H1 (cell line): ENCODE results near the gene SHISAL1. TPM values are rescaled to one million over a fixed set of nuclear protein-coding genes. Genes with fewer than 3 reads are reported as not detected.

ENCODE experiments used
- CTCF ChIA-PET: fragments of 300-600 bp; sonication (Branson Sonifier 250); formaldehyde crosslinking; loops from one replicate; lab custom pipeline; 2021; ENCODE audit not compliant: partially characterized antibody; lab: Charles Lee
- POLR2A ChIA-PET: fragments of 300-600 bp; sonication (Branson Sonifier 250); formaldehyde crosslinking; loops from one replicate; lab custom pipeline; 2021; ENCODE audit warnings: inconsistent platforms; ENCODE audit not compliant: partially characterized antibody; lab: Charles Lee
- DNase-seq, 2 experiments: peaks; one replicate each; pipeline versions ENCODE4 v3.0.0 to v3.0.0-alpha.2; 2010 to 2022; ENCODE audit warnings: low spot score in 2 of 2, low read depth in 1 of 2, mixed read lengths in 1 of 2
- FAIRE-seq: peaks from 2 replicates; lab custom pipeline; 2011; peaks lifted over from hg19 to GRCh38; lab: Jason Lieb, UNC
- H2AFZ ChIP-seq: 2 replicates; pipeline ENCODE4 v1.8.1; 2012; ENCODE audit warnings: low read length, inconsistent platforms
- H2AK5ac ChIP-seq: 2 replicates; pipeline ENCODE4 v1.6.1; 2013; ENCODE audit warnings: low read depth, low read length
- H2BK120ac ChIP-seq: replicated peaks from 2 replicates; pipeline ENCODE3; 2013; ENCODE audit warnings: low read depth, low read length, inconsistent platforms
- H2BK12ac ChIP-seq: 2 replicates; pipeline ENCODE4 v1.6.1; 2013; ENCODE audit warnings: low read depth, low read length
- H2BK15ac ChIP-seq: 2 replicates; pipeline ENCODE4 v1.6.1; 2013; ENCODE audit warnings: low read length
- H2BK20ac ChIP-seq: 2 replicates; pipeline ENCODE4 v1.6.1; 2013; ENCODE audit warnings: low read length
- H2BK5ac ChIP-seq: 2 replicates; pipeline ENCODE4 v1.6.1; 2013; ENCODE audit warnings: low read depth, low read length
- H3K14ac ChIP-seq: 2 replicates; pipeline ENCODE4 v1.6.1; 2013; ENCODE audit warnings: inconsistent platforms; ENCODE audit not compliant: insufficient read length
- H3K18ac ChIP-seq: 2 replicates; pipeline ENCODE4 v1.6.1; 2013; ENCODE audit warnings: low read length; ENCODE audit errors: extremely low read depth
- H3K23ac ChIP-seq: 2 replicates; pipeline ENCODE4 v1.6.1; 2013; ENCODE audit warnings: inconsistent platforms; ENCODE audit not compliant: insufficient read length
- H3K23me2 ChIP-seq: 2 replicates; pipeline ENCODE4 v1.6.1; 2013; ENCODE audit warnings: low read depth, low read length
- H3K27ac ChIP-seq: 2 replicates; pipeline ENCODE4 v1.6.1; 2011; ENCODE audit warnings: low read depth, low read length, inconsistent platforms
- H3K27me3 ChIP-seq, 4 experiments: replicated peaks in 1 of 4; 1 replicate in 1 of 4; 2 replicates in 3 of 4; pipeline versions ENCODE4 v1.6.1 to v1.8.1; 2011 to 2013; ENCODE audit warnings: low read length in 3 of 4, mild to moderate bottlenecking in 3 of 4, inconsistent platforms in 2 of 4, mixed read lengths in 2 of 4, moderate library complexity in 1 of 4; ENCODE audit not compliant: control insufficient read depth in 3 of 4, insufficient read depth in 3 of 4; ENCODE audit errors: extremely low read depth in 1 of 4
- H3K36me3 ChIP-seq, 4 experiments: 2 replicates each; pipeline versions ENCODE4 v1.6.1 to v1.8.1; 2011 to 2013; ENCODE audit warnings: mild to moderate bottlenecking in 4 of 4, low read length in 3 of 4, moderate library complexity in 2 of 4, control low read depth in 1 of 4, inconsistent platforms in 1 of 4; ENCODE audit not compliant: insufficient read depth in 4 of 4, control insufficient read depth in 2 of 4
- H3K4ac ChIP-seq: replicated peaks from 2 replicates; pipeline ENCODE3; 2013; ENCODE audit warnings: low read length, low read depth, mixed read lengths, inconsistent platforms; ENCODE audit not compliant: insufficient read length
- H3K4me1 ChIP-seq, 4 experiments: replicated peaks in 1 of 4; 1 replicate in 1 of 4; 2 replicates in 3 of 4; pipeline versions ENCODE4 v1.6.1 to v1.8.1; 2011 to 2013; ENCODE audit warnings: low read length in 3 of 4, inconsistent platforms in 2 of 4, mixed read lengths in 1 of 4; ENCODE audit not compliant: insufficient read depth in 4 of 4, control insufficient read depth in 3 of 4
- H3K4me2 ChIP-seq, 2 experiments: 2 replicates each; pipeline versions ENCODE4 v1.6.1 to v1.8.1; 2011 to 2013; ENCODE audit warnings: low read depth in 2 of 2, low read length in 2 of 2, control low read depth in 1 of 2, inconsistent platforms in 1 of 2, mild to moderate bottlenecking in 1 of 2; ENCODE audit not compliant: insufficient read depth in 1 of 2
- H3K4me3 ChIP-seq, 4 experiments: fragments of 200-600, 300-600 bp in 1 of 4; sonication (generic), shearing (Covaris generic), sonication (Bioruptor Twin) in 1 of 4; 2 replicates each; pipeline versions ENCODE4 v1.5.1 to v1.8.1; 2011 to 2016; ENCODE audit warnings: low read length in 4 of 4, low read depth in 3 of 4, control low read depth in 2 of 4, inconsistent platforms in 2 of 4, mild to moderate bottlenecking in 2 of 4, mixed read lengths in 1 of 4, moderate library complexity in 1 of 4; ENCODE audit not compliant: insufficient read depth in 2 of 4; ENCODE audit errors: extremely low read depth in 1 of 4
- H3K56ac ChIP-seq: replicated peaks from 2 replicates; pipeline ENCODE3; 2013; ENCODE audit warnings: low read depth, mild to moderate bottlenecking, mixed read lengths, low read length, inconsistent platforms; ENCODE audit not compliant: insufficient read length
- H3K79me1 ChIP-seq: 2 replicates; pipeline ENCODE4 v1.6.1; 2013; ENCODE audit warnings: low read depth, low read length, control low read depth
- H3K79me2 ChIP-seq, 2 experiments: 2 replicates each; pipeline versions ENCODE4 v1.6.1 to v1.8.1; 2012 to 2013; ENCODE audit warnings: low read length in 2 of 2, mild to moderate bottlenecking in 2 of 2, inconsistent platforms in 1 of 2; ENCODE audit not compliant: insufficient read depth in 2 of 2, control insufficient read depth in 1 of 2
- H3K9ac ChIP-seq, 4 experiments: replicated peaks in 1 of 4; 1 replicate in 1 of 4; 2 replicates in 3 of 4; pipeline versions ENCODE4 v1.6.1 to v1.8.1; 2011 to 2013; ENCODE audit warnings: low read depth in 3 of 4, low read length in 3 of 4, control low read depth in 2 of 4, mild to moderate bottlenecking in 2 of 4, moderate library complexity in 2 of 4, inconsistent platforms in 1 of 4; ENCODE audit errors: extremely low read depth in 1 of 4
- H3K9me3 ChIP-seq, 2 experiments: 2 replicates each; pipeline versions ENCODE4 v1.6.1 to v1.8.1; 2012 to 2013; ENCODE audit warnings: mild to moderate bottlenecking in 2 of 2, moderate library complexity in 2 of 2, control low read depth in 1 of 2, inconsistent platforms in 1 of 2, low read depth in 1 of 2, low read length in 1 of 2, mixed read lengths in 1 of 2; ENCODE audit not compliant: insufficient read depth in 2 of 2
- H4K20me1 ChIP-seq, 2 experiments: replicated peaks in 1 of 2; 2 replicates each; pipeline versions ENCODE3 to v1.8.1; 2011 to 2013; ENCODE audit warnings: inconsistent platforms in 2 of 2, low read length in 2 of 2, mild to moderate bottlenecking in 1 of 2; ENCODE audit not compliant: insufficient read depth in 2 of 2, control insufficient read depth in 1 of 2
- H4K5ac ChIP-seq: 2 replicates; pipeline ENCODE4 v1.6.1; 2013; ENCODE audit warnings: low read length, low read depth, mixed read lengths, inconsistent platforms; ENCODE audit not compliant: insufficient read length
- H4K8ac ChIP-seq: 2 replicates; pipeline ENCODE4 v1.8.0; 2013; ENCODE audit warnings: mild to moderate bottlenecking, moderate library complexity, low read length, inconsistent platforms; ENCODE audit not compliant: insufficient read depth; ENCODE audit errors: extremely low read depth
- H4K91ac ChIP-seq: replicated peaks from 2 replicates; pipeline ENCODE3; 2013; ENCODE audit warnings: low read length, mixed read lengths, inconsistent platforms; ENCODE audit not compliant: insufficient read length
- ATF3 ChIP-seq: IDR thresholded peaks from 2 replicates; pipeline ENCODE4 v1.6.1; 2011; ENCODE audit warnings: low read depth, mild to moderate bottlenecking, low read length; ENCODE audit not compliant: insufficient read depth
- BACH1 ChIP-seq: IDR thresholded peaks from 2 replicates; pipeline ENCODE4 v1.6.1; 2012; ENCODE audit warnings: low read length, improper control_type of control experiment
- CBX8 ChIP-seq: fragments of 300-800, 300-1000 bp; sonication (generic); IDR thresholded peaks from 2 replicates; pipeline ENCODE4 v1.7.1; 2016; ENCODE audit warnings: low read depth, low read length, borderline replicate concordance
- CEBPB ChIP-seq: IDR thresholded peaks from 2 replicates; pipeline ENCODE4 v1.6.1; 2012; ENCODE audit warnings: low read depth, low read length
- CHD2 ChIP-seq: IDR thresholded peaks from 2 replicates; pipeline ENCODE4 v1.6.1; 2012; ENCODE audit warnings: low read length, improper control_type of control experiment
- KDM5A ChIP-seq: fragments of 200-600 bp; IDR thresholded peaks from 2 replicates; pipeline ENCODE4 v1.7.1; 2012; ENCODE audit warnings: mild to moderate bottlenecking, low read length, inconsistent platforms, mixed read lengths
- MAFK ChIP-seq: IDR thresholded peaks from 2 replicates; pipeline ENCODE4 v1.6.1; 2012; ENCODE audit warnings: low read depth, mild to moderate bottlenecking, improper control_type of control experiment, low read length
- NANOG ChIP-seq: IDR thresholded peaks from 2 replicates; pipeline ENCODE4 v1.6.1; 2011; ENCODE audit warnings: low read length, low read depth, mild to moderate bottlenecking, inconsistent platforms; ENCODE audit not compliant: insufficient read depth, poor library complexity, severe bottlenecking
- PHF8 ChIP-seq: fragments of 200-600 bp; sonication (generic); conservative IDR thresholded peaks from 2 replicates; pipeline ENCODE4 v1.7.1; 2012; ENCODE audit warnings: low read depth, mild to moderate bottlenecking, inconsistent platforms, low read length, moderate library complexity
- RNF2 ChIP-seq: fragments of 200-900, 300-1000 bp; sonication (generic); IDR thresholded peaks from 2 replicates; pipeline ENCODE4 v1.7.1; 2016; ENCODE audit warnings: borderline replicate concordance, low read depth, mild to moderate bottlenecking, antibody characterized with exemption, low read length; ENCODE audit not compliant: poor library complexity, severe bottlenecking; ENCODE audit errors: missing control alignments
- SIN3A ChIP-seq, 2 experiments: IDR thresholded peaks in 1 of 2; conservative IDR thresholded peaks in 1 of 2; 2 replicates each; pipeline ENCODE4 v1.6.1; 2011 to 2012; ENCODE audit warnings: low read length in 2 of 2, improper control_type of control experiment in 1 of 2, low read depth in 1 of 2, mild to moderate bottlenecking in 1 of 2
- ZNF274 ChIP-seq: IDR thresholded peaks from 2 replicates; pipeline ENCODE4 v1.7.0; 2012; ENCODE audit warnings: low read length, borderline replicate concordance; ENCODE audit errors: extremely low read depth
- WGBS, 2 experiments: shearing (Covaris generic) in 1 of 2; methylation state at CpG; one replicate each; pipeline versions ENCODE4 v1.1.6 to v1.1.7; 2013 to 2015; ENCODE audit warnings: low lambda C conversion rate in 2 of 2, mixed read lengths in 2 of 2, inconsistent platforms in 1 of 2, low coverage in 1 of 2, missing lambda C conversion rate in 1 of 2; ENCODE audit not compliant: insufficient replicate concordance in 2 of 2, insufficient coverage in 1 of 2, insufficient read length in 1 of 2; ENCODE audit errors: extremely low coverage in 1 of 2, missing lambda C conversion rate in 1 of 2; 5-methylcytosine and 5-hydroxymethylcytosine counted together
- polyA plus RNA-seq, 7 experiments: library from polyadenylated mRNA; depleted of rRNA in 3 of 7; stranded (reverse) in 5 of 7; unstranded in 2 of 7; fragments of >200 nt in 5 of 7; fragments of 200-250 nt in 2 of 7; gene quantifications; 1 replicate in 5 of 7; 2 replicates in 1 of 7; 4 replicates in 1 of 7; pipeline versions ENCODE4 v1.2.1 to v1.2.3, GENCODE V29; 2011 to 2013; ENCODE audit warnings: missing spikeins in 2 of 7, mixed read lengths in 2 of 7
- total RNA-seq: library from RNA; stranded (reverse); fragmentation: NEBNext Ultra II Directional; extraction: Animal tissue kit (Norgen Biotek cat#: 25700); gene quantifications from 2 replicates; pipeline ENCODE4 v1.2.1, GENCODE V29; 2021

The SHISAL1 gene
- total and polyA plus RNA-seq, 2 of the 8 experiments (the other 6 are each of a cell fraction or from before 2014, with no cell fraction given) = 3.7 to 5.8 TPM

- no peak overlapping the region for H2AFZ ChIP-seq
- H3K4me1 ChIP-seq = peaks cover 0 to 34% (median 19%) of the 10 kb centered on the region in 4 experiments; a peak in 6 of 7 replicates
- H3K4me2 ChIP-seq = no peak overlapping the region
- H4K91ac ChIP-seq = no peak overlapping the region
- no peak overlapping the region for H3K14ac ChIP-seq
- no peaks in the 10 kb centered on the region for H3K79me1 ChIP-seq
- H4K8ac ChIP-seq = no peak overlapping the region
- FAIRE-seq = no peak
- no peak overlapping the region for H3K4me3 ChIP-seq
- no peak for DNase-seq
- no peak overlapping the region for H3K4ac ChIP-seq
- peaks cover 0 to 41% (median 27%) of the 10 kb centered on the region in 4 experiments; a peak in 6 of 7 replicates for H3K27me3 ChIP-seq
- no peak overlapping the region for H2BK120ac ChIP-seq
- 63% methylated on average over 3 of the region's 5 CpGs; no CpG with 5 or more reads in 1 of the 2 experiments for WGBS, 2 experiments
- no peak overlapping the region for H3K9ac ChIP-seq
- H2BK5ac ChIP-seq = no peak overlapping the region
- no peaks in the 10 kb centered on the region for H3K36me3 ChIP-seq
- H2BK20ac ChIP-seq = no peak overlapping the region
- H3K56ac ChIP-seq = no peak overlapping the region
- H3K79me2 ChIP-seq = no peaks in the 10 kb centered on the region
- H2BK15ac ChIP-seq = peak overlapping the region; percentile 29; the same call in 1 of the 2 replicates
- H3K23me2 ChIP-seq = peaks cover 11% of the 10 kb centered on the region; the same call in 1 of the 2 replicates
- no peak overlapping the region for H4K5ac ChIP-seq
- H2BK12ac ChIP-seq = peak overlapping the region; percentile 87; the same call in 1 of the 2 replicates
- no peak overlapping the region for H3K23ac ChIP-seq
- H3K27ac ChIP-seq = no peak overlapping the region
- peak overlapping the region; percentile 19; the same call in 1 of the 2 replicates for H3K18ac ChIP-seq
- peak overlapping the region; percentile 75; the same call in 1 of the 2 replicates for H2AK5ac ChIP-seq
- H3K9me3 ChIP-seq = no peaks in the 10 kb centered on the region
- CTCF ChIA-PET = interaction anchor here (0.7 to 2.9 kb wide), 12 partner anchors 8 to 298 kb away, joined by 3 to 10 read pairs (median 4); no protein-coding TSS in a partner anchor
- POLR2A ChIA-PET = interaction anchor here (1.0 to 1.5 kb wide), 3 partner anchors 9 to 66 kb away, joined by 3 read pairs; no protein-coding TSS in a partner anchor
- no peaks in the 10 kb centered on the region for H4K20me1 ChIP-seq
- TF ChIP-seq CHD2 = no peak
- no peak for TF ChIP-seq PHF8
- no peak for TF ChIP-seq BACH1
- TF ChIP-seq CEBPB = no peak
- no peak for TF ChIP-seq CBX8
- no peak for TF ChIP-seq KDM5A
- TF ChIP-seq RNF2 = no peak
- no peak for TF ChIP-seq NANOG
- TF ChIP-seq MAFK = no peak
- TF ChIP-seq ZNF274 = no peak
- TF ChIP-seq SIN3A (conservative IDR thresholded peaks at IDR 0.05 in 1 of 2, IDR thresholded peaks at IDR 0.05 in 1 of 2; ENCODE audit: low read depth in 1 of 2, low read length in 2 of 2) = no peak
- TF ChIP-seq ATF3 = no peak
These were observed 16.0 kb upstream of the SHISAL1 start for GRCh38 chr22:44328762-44329161.
